Esophagus muscularis mucosa (tissue), 4 donors: ENCODE measurements around the gene FKBP2.

Source experiments
- CTCF ChIP-seq, 3 experiments: fragments of 200-600 bp in 2 of 3; fragments of 450-650 bp in 1 of 3; sonication (generic) in 2 of 3; IDR thresholded peaks; one replicate each; pipeline ENCODE4 v1.5.1; 2017 to 2019; ENCODE audit warnings: antibody characterized with exemption in 3 of 3, mild to moderate bottlenecking in 2 of 3, moderate library complexity in 1 of 3
- EP300 ChIP-seq: sonication (generic); formaldehyde crosslinking; IDR thresholded peaks from one replicate; pipeline ENCODE4 v1.6.1; 2017; ENCODE audit warnings: antibody characterized with exemption
- POLR2A ChIP-seq: fragments of 450-650 bp; IDR thresholded peaks from one replicate; pipeline ENCODE4 v1.6.1; 2017; ENCODE audit warnings: antibody characterized with exemption, moderate library complexity, mild to moderate bottlenecking, low read depth

- no peak for TF ChIP-seq CTCF (IDR thresholded peaks at IDR 0.05)
- no peak for TF ChIP-seq EP300
- no peak for TF ChIP-seq POLR2A
These were observed 51.8 kb downstream of the FKBP2 start for GRCh38 chr11:64292460-64293254.
